Fibroblast of skin of abdomen (primary cell): ENCODE results near the gene GALNT9.

Experiments used
- DNase-seq: peaks from one replicate; pipeline ENCODE4 v3.0.0-alpha.2; 2013

GALNT9 gene

GRCh38 chr12:132166801-132167591 is 162.4 kb downstream of the GALNT9 start:
- DNase-seq: no peak

DNA sequence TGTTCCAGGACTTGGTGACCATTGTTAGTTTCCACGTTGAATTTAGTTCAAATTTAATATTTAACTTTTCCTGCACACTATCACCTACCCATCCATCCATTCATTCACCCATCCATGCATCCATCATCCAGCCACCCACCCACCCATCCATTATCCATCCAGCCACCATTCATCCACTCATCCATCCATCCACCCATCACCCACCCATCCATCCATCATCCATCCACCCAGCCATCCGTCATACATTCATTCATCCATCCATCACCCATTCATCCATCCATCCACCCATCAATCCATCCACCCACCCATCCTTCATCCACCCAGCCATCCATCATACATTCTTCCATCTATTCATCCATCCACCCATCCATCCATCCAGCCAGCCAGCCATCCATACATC is 163.3 kb downstream of the GALNT9 start:
- no peak for DNase-seq

- no peak for DNase-seq
These were observed 163.8 kb downstream of the GALNT9 start for GRCh38 chr12:132165584-132165983.

DNA sequence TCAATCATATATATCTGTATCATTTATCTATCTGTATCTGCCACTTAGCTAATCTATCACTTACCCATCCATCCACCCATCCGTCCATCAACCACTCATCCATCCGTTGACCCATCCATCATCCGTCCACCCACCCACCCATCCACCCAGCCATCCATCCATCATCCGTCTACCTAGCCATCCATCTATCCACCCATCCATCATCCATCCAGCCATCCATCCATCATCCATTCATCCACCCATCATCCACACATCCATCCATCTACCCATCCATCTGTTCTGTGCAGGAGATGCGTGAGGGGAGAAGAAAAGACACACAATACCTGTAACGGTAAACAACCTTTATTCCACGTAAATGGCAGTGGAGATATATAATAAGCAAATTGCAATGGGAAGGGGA is 165.0 kb downstream of the GALNT9 start:
- DNase-seq: no peak

GRCh38 chr12:132163911-132164288 is 165.5 kb downstream of the GALNT9 start:
- no peak for DNase-seq

GRCh38 chr12:132163041-132163910 is 166.1 kb downstream of the GALNT9 start:
- no peak for DNase-seq

DNA sequence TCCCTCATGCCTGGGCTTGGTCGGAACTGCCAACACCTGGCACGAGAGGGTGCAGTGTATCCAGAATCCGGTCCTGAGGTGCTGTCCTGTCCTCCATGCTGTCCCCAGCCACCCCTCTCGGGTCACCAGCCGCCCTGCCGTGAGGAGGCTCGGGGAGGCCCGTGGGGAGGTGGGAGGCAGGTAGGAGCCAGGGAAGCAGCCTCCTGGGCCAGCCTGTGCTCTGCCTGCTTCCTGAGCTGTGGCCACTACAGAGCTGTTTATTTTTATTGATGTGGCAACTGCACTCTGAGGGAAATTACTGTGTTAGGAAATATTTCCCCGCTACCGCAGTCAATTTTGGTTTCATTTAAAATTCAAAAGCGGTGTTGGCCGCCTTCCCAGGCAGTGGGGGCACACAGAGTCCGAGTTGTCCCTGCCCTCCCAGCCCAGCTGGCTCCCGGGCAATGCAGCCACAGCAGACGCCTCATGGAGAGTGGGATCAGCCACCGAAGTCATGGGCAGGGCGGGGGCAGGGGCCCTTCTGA is 166.8 kb downstream of the GALNT9 start:
- DNase-seq: peak; percentile 63

DNA sequence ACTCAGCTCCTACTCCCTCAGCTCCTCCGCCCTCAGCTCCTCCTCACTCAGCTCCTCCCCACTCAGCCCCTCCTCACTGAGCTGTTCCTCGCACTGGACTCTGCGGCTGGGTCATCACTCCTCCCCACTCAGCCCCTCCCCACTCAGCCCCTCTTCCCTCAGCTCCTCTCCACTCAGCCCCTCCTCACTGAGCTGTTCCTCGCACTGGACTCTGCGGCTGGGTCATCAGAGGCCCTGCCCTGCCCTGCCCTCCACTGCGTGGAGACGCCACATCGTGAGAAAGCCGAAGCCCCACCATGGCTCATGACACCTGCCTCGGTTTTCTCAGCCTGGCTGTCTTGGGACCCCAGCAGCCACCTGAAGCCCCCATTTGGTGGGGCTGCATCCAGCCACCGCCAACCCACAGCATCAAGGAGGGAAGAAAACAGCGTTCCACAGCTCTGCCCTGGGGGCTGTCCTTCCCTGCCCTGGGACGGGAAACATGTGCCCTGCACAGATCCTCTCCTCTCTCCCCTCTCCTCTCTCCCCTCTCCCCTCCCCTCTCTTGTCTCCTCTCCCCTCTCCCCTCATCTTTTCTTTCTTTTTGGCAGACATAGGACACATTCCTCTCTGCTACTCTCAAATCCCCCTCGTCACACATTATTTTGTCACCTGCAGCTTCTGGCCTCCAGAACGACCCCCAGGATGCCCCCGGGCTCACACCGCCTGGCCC is 167.4 kb downstream of the GALNT9 start:
- no peak for DNase-seq

DNA sequence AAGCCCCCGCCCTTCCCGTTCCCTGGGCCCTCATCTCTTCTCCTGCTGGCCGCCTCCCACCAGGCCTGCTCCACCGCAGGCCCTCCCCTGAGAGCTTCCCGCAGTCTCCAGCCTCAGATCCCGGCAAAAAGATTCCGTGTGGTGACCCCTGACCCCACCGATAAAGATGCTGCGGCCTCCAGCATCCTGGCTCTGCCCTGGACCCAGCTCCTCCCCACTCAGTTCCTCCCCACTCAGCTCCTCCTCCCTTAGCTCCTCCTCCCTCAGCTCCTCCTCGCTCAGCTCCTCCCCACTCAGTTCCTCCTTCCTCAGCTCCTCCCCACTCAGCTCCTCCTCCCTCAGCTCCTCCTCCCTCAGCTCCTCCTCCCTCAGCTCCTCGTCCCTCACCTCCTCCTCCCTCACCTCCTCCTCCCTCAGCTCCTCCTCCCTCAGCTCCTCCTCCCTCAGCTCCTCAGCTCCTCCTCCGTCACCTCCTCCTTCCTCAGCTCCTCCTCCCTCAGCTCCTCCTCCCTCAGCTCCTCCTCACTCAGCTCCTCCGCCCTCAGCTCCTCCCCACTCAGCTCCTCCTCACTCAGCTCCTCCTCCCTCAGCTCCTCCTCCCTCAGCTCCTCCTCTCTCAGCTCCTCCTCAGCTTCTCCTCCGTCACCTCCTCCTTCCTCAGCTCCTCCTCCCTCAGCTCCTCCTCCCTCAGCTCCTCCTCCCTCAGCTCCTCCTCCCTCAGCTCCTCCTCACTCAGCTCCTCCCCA is 168.2 kb downstream of the GALNT9 start:
- peak; percentile 14 for DNase-seq

DNA sequence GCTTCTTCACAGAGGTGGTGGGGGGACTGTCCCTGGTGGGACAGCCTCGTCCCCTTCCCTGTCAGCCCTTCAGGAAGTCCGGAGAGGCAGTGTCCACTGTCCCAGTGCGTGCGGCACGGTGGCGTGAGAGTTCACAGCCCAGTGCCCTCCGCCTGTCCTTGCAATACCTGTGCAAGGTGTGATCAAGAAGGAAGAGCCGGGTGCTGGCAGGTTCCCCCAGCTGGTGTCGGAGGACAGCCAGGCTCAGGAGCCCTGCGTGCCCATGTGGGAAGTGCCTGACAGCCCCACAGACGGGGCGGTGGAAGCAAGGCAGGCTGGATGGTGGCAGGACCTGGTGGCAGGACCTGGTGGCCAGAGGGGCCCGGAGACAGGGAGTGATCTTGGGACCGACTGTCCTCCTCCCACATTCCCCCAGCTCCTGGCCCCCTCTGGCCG is 168.8 kb downstream of the GALNT9 start:
- DNase-seq: no peak

GRCh38 chr12:132160016-132160415 is 169.4 kb downstream of the GALNT9 start:
- no peak for DNase-seq

DNA sequence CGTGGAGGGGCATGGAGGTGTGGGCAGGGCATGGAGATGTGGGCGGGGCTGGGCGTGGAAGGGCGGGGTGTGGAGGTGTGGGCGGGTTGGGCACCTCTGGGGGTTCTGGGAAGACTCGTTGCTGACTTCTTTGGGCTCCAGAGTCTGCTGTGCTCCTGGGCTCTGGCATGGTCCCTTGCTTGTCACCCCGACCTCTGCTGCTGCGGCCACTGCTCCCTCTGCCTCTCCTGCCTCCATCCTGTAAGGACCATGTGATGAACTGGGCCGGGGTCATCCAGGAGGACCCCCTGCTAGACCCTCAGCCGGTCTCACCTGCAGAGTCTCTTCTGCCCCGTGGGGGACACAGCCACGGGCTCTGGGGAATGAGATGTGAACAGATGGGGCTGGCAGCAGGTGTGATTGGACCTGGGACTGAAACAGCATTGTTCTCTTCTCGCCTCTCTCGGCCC is 169.8 kb downstream of the GALNT9 start:
- DNase-seq: no peak

- DNase-seq: no peak
These were observed 170.5 kb downstream of the GALNT9 start for GRCh38 chr12:132158677-132159554.

- DNase-seq: no peak
These were observed 171.5 kb downstream of the GALNT9 start for GRCh38 chr12:132157733-132158409.

DNA sequence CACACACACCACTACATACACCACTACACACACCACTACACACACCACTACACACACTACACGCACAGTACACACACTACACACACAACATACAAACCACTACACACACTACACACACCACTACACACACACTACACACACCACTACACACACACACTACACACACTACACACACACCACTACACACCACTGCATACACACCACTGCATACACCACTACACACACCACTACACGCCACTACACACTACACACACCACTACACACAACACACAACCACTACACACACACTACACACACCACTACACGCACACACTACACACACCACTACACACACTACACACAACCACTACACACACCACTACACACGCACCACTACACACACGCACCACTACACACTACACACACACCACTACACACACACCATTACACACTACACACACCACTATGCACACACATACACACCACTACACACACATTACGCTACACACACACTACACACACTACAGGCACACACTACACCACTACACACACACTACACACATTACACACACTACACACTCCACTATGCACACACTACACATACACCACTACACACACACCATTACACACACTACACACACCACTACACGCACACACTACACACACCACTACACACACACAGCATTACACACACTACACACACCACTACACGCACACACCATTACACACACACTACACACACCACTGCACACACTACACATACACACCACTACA is 172.6 kb downstream of the GALNT9 start:
- no peak for DNase-seq

GRCh38 chr12:132155771-132156572 is 173.4 kb downstream of the GALNT9 start:
- no peak for DNase-seq

DNA sequence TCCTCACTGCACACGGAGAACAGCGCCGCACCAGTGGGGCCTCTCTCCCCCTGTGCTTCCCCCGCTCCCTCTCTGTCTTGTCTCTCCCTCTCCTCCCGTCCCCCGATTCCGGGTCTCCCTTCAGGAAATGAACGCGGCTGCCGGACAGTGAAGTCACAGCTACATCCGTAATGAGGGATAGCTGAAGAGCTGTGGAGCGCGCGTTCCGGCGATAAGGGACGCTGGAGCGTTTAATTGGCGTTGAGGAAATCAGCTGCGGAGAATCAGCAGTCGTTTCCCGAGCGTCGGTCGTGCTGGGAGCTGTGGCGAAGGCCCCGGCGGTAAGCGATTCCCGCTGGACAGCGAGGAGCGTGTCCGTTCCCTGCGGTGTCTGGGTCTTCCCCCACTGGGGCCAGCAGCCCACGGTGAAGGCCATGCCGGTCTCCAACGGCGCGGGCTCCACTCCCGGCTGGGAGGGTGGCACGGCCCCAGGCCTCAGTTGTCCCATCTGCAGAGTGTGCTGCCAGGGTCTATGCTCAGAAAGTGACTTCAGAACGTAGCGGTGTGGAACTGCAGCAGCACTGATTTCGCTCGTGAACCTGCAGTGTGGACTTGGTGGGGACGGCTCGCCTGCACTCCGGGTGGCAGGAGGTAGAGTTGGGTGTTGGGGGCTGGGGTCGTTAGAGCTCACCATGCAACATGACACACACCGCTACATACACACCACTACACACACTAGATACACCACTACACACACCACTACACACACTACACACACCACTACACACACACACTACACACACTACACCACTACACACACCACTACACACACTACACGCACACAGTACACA is 174.2 kb downstream of the GALNT9 start:
- DNase-seq: peak; percentile 11

- DNase-seq: no peak
These were observed 175.0 kb downstream of the GALNT9 start for GRCh38 chr12:132154341-132154761.
